HCT116 (cell line): Measurements from ENCODE around the gene PKP3. TPM values are rescaled to one million over a fixed set of nuclear protein-coding genes. Genes with fewer than 3 reads are reported as not detected.

Experiments used
- ATAC-seq: fragments of 200-7000 bp; cut with Tn5 transposase; 2 replicates; pipeline ENCODE4 v1.9.1; 2020; ENCODE audit warnings: mild to moderate bottlenecking, moderate library complexity
- BruUV-seq: library from RNA; stranded (reverse); fragments of 400-500 nt; replicated peaks from 2 replicates; lab custom pipeline; 2021; lab: Mats Ljungman, UMichigan
- CTCF ChIA-PET: fragments of 300-600 bp; sonication (Branson Sonifier 250); formaldehyde crosslinking; loops from one replicate; lab custom pipeline; 2021; ENCODE audit warnings: antibody characterized with exemption; lab: Charles Lee
- POLR2A ChIA-PET: fragments of 300-600, 350-600 bp; sonication (Branson Sonifier 250); formaldehyde crosslinking; loops from one replicate; lab custom pipeline; 2021; ENCODE audit warnings: antibody characterized with exemption; lab: Charles Lee
- RAD21 ChIA-PET, 2 experiments: fragments of 300-600 bp; sonication (Branson Sonifier 250); formaldehyde crosslinking; loops; one replicate each; lab custom pipeline; 2023; ENCODE audit warnings: low total read pairs in 2 of 2; ENCODE audit not compliant: uncharacterized antibody in 2 of 2, unreplicated experiment in 2 of 2, low non-redundant PET in 1 of 2; lab: Charles Lee
- DNase-seq: peaks from one replicate; pipeline ENCODE4 v3.0.0-alpha.2; 2010; ENCODE audit warnings: low read depth, low spot score
- H2AFZ ChIP-seq: fragments of 200-600 bp; shearing (Covaris generic), sonication (generic); 2 replicates; pipeline ENCODE4 v1.6.1; 2017; ENCODE audit warnings: low read depth, mixed run types, mixed read lengths, antibody characterized with exemption, low read length; ENCODE audit not compliant: poor library complexity, severe bottlenecking
- H3K27ac ChIP-seq: 2 replicates; pipeline ENCODE4 v1.5.1; 2012; ENCODE audit warnings: low read depth, low read length
- H3K27me3 ChIP-seq: fragments of 200-600 bp; sonication (generic); 2 replicates; pipeline ENCODE4 v1.6.1; 2016; ENCODE audit warnings: mixed run types, low read length, mixed read lengths; ENCODE audit not compliant: insufficient read depth
- H3K36me3 ChIP-seq, 2 experiments: fragments of 200-500 bp in 1 of 2; fragments of 200-600 bp in 1 of 2; sonication (Bioruptor generic) in 1 of 2; sonication (generic) in 1 of 2; 2 replicates each; pipeline versions ENCODE4 v1.5.1 to v1.6.1; 2014 to 2016; ENCODE audit warnings: low read length in 2 of 2, inconsistent platforms in 1 of 2, mixed read lengths in 1 of 2, mixed run types in 1 of 2; ENCODE audit not compliant: insufficient read depth in 2 of 2, control insufficient read depth in 1 of 2
- H3K4me1 ChIP-seq, 2 experiments: fragments of 200-600 bp in 1 of 2; sonication (generic) in 1 of 2; 2 replicates each; pipeline versions ENCODE4 v1.5.1 to v1.6.1; 2012 to 2017; ENCODE audit warnings: low read length in 2 of 2, inconsistent platforms in 1 of 2, mild to moderate bottlenecking in 1 of 2, mixed read lengths in 1 of 2, mixed run types in 1 of 2, moderate library complexity in 1 of 2; ENCODE audit not compliant: insufficient read depth in 2 of 2, control insufficient read depth in 1 of 2
- H3K4me2 ChIP-seq: fragments of 200-600 bp; sonication (generic); 2 replicates; pipeline ENCODE4 v1.6.1; 2017; ENCODE audit warnings: mixed run types, low read length, mixed read lengths
- H3K4me3 ChIP-seq, 2 experiments: fragments of 200-600 bp in 1 of 2; sonication (generic) in 1 of 2; replicated peaks in 1 of 2; 2 replicates each; pipeline ENCODE4 v1.5.1; 2011 to 2016; ENCODE audit warnings: low read length in 2 of 2, control low read depth in 1 of 2, low read depth in 1 of 2, mild to moderate bottlenecking in 1 of 2, mixed read lengths in 1 of 2, mixed run types in 1 of 2
- H3K79me2 ChIP-seq: fragments of 200-600 bp; sonication (generic); 2 replicates; pipeline ENCODE4 v1.6.1; 2017; ENCODE audit warnings: mild to moderate bottlenecking, mixed run types, low read length, moderate library complexity, mixed read lengths; ENCODE audit not compliant: insufficient read depth
- H3K9ac ChIP-seq: fragments of 200-600 bp; sonication (generic); 2 replicates; pipeline ENCODE4 v1.6.1; 2016; ENCODE audit warnings: low read length, mixed read lengths
- H3K9me2 ChIP-seq: fragments of 200-600 bp; sonication (generic), shearing (Covaris generic); 2 replicates; pipeline ENCODE4 v1.6.1; 2017; ENCODE audit warnings: mixed run types, mild to moderate bottlenecking, moderate library complexity; ENCODE audit not compliant: insufficient read depth
- H3K9me3 ChIP-seq, 2 experiments: fragments of 200-500 bp in 1 of 2; fragments of 200-600 bp in 1 of 2; sonication (Bioruptor generic) in 1 of 2; sonication (generic) in 1 of 2; 2 replicates each; pipeline ENCODE4 v1.6.1; 2014 to 2017; ENCODE audit warnings: low read length in 2 of 2, mixed read lengths in 2 of 2, inconsistent platforms in 1 of 2, low read depth in 1 of 2, mild to moderate bottlenecking in 1 of 2, mixed run types in 1 of 2, moderate library complexity in 1 of 2; ENCODE audit not compliant: control insufficient read depth in 1 of 2, insufficient read depth in 1 of 2
- H4K20me1 ChIP-seq: fragments of 200-600 bp; sonication (generic), shearing (Covaris generic); 2 replicates; pipeline ENCODE4 v1.6.1; 2017; ENCODE audit warnings: mixed run types, mild to moderate bottlenecking, moderate library complexity; ENCODE audit not compliant: insufficient read depth
- FOSL1 ChIP-seq: IDR thresholded peaks from 2 replicates; pipeline ENCODE4 v1.6.1; 2012; ENCODE audit warnings: low read depth
- POLR2A ChIP-seq: IDR thresholded peaks from 2 replicates; pipeline ENCODE4 v1.7.0; 2011; ENCODE audit warnings: borderline replicate concordance; ENCODE audit not compliant: insufficient read depth, insufficient read length; ENCODE audit errors: extremely low read depth
- POLR2AphosphoS5 ChIP-seq: IDR thresholded peaks from 2 replicates; pipeline ENCODE4 v1.6.1; 2011; ENCODE audit warnings: mild to moderate bottlenecking, low read depth, low read length, moderate library complexity
- SP1 ChIP-seq: IDR thresholded peaks from 2 replicates; pipeline ENCODE4 v1.6.1; 2012; ENCODE audit warnings: low read depth
- YY1 ChIP-seq: IDR thresholded peaks from 2 replicates; pipeline ENCODE4 v1.6.1; 2011; ENCODE audit warnings: low read length, low read depth, moderate library complexity, mild to moderate bottlenecking; ENCODE audit not compliant: insufficient replicate concordance; ENCODE audit errors: extremely low read depth
- ZFX ChIP-seq: fragments of 450-650 bp; IDR thresholded peaks from 2 replicates; pipeline ENCODE4 v1.6.1; 2017
- intact Hi-C: fragments of 100-400 bp; cut with micrococcal nuclease; formaldehyde crosslinking; loops from 2 replicates; pipeline ENCODE4 v1.10.0; 2022
- total RNA-seq: library from RNA; stranded (reverse); gene quantifications from one replicate; pipeline ENCODE4 v1.2.1, GENCODE V29; 2021; ENCODE audit not compliant: unreplicated experiment
- TF ChIP-seq, protein P1 (sequence below): IDR thresholded peaks from 2 replicates; pipeline ENCODE4 v1.6.1; 2012
- TF ChIP-seq, protein P2 (sequence below), 3 experiments: fragments of 200-600 bp in 1 of 3; sonication (generic) in 1 of 3; IDR thresholded peaks in 2 of 3; conservative IDR thresholded peaks in 1 of 3; 2 replicates each; pipeline ENCODE4 v1.5.1; 2012 to 2017; ENCODE audit warnings: low read depth in 2 of 3, low read length in 2 of 3, antibody characterized with exemption in 1 of 3, borderline replicate concordance in 1 of 3, control low read depth in 1 of 3, mild to moderate bottlenecking in 1 of 3, mixed read lengths in 1 of 3, mixed run types in 1 of 3, moderate library complexity in 1 of 3; ENCODE audit not compliant: insufficient read depth in 1 of 3

Gene PKP3
- total RNA-seq, 1 experiment from 2014 or later: 157 TPM

DNA sequence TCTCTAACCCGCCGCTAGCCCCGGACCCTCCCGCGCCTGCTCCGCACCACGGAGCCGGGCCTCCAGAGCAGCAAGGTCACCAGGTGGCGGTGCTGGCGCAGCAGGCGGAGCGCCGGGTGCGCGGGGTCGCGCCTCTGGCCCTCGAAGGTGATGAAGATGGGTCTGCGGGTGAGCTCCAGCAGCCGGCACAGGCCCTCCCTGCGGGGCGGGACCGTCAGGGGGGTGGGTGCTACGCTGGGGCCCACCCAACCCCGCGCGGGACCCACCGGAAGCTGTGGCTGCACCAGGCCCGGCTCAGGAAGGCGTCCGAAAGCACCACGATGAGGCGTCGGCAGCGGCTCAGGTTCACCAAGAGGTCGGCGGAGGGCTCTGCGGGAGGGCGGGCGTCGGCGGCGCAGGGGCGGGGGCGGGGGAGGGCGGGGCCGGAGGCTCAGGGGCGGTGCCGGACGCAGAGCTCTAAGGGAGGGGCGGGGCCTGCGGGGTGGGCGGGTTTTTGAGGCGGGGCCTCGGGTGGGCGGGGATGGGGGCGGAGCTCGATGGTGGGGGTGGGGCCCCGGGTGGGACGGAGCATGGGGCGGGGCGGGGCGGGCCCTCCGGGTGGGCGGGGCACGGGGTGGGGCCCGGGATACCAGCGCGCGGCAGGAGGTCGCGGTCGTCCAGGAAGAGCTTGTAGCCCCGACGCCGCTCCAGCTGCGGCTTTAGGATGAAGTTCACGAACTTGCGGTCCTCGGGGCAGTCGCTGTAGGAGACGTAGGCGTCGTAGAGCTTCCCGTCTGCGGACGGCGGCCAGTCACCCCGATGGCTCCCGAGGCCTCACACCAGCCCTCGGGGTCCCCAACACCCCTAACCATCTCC lies 13.0 kb downstream of the PKP3 start:
- Histone ChIP-seq H2AFZ (no peak overlapping the region), H3K4me3 (peak overlapping the region; percentile 44 to 58), H3K27me3 (no peaks in the 10 kb centered on the region), H4K20me1 (no peaks in the 10 kb centered on the region), H3K9me3 (no peaks in the 10 kb centered on the region), H3K36me3 (peaks cover 2 to 14% of the 10 kb centered on the region in 2 experiments; a peak in 2 of 4 replicates), H3K79me2 (no peaks in the 10 kb centered on the region), H3K9me2 (no peaks in the 10 kb centered on the region), H3K9ac (peak overlapping the region; percentile 63), H3K27ac (peak overlapping the region; percentile 88), H3K4me2 (peak overlapping the region; percentile 85), H3K4me1 (peaks cover 14 to 42% of the 10 kb centered on the region in 2 experiments)
- CTCF ChIA-PET: interaction anchor here (0.9 to 2.7 kb wide), 5 partner anchors 33 to 99 kb away, joined by 3 to 31 read pairs (median 3); partner anchors contain the start of genes IFITM2 and PTDSS2
- no TSS peak for BruUV-seq
- peak; percentile 28 for TF ChIP-seq POLR2AphosphoS5
- TF ChIP-seq, protein P1, sequence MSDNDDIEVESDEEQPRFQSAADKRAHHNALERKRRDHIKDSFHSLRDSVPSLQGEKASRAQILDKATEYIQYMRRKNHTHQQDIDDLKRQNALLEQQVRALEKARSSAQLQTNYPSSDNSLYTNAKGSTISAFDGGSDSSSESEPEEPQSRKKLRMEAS: peak; percentile 68
- TF ChIP-seq FOSL1: no peak
- peak; percentile 47 for TF ChIP-seq POLR2A
- TF ChIP-seq ZFX: peak; percentile 34; the same call in 1 of the 2 replicates
- TF ChIP-seq YY1: peak; percentile 24
- no peak for TF ChIP-seq SP1
- TF ChIP-seq, protein P2, sequence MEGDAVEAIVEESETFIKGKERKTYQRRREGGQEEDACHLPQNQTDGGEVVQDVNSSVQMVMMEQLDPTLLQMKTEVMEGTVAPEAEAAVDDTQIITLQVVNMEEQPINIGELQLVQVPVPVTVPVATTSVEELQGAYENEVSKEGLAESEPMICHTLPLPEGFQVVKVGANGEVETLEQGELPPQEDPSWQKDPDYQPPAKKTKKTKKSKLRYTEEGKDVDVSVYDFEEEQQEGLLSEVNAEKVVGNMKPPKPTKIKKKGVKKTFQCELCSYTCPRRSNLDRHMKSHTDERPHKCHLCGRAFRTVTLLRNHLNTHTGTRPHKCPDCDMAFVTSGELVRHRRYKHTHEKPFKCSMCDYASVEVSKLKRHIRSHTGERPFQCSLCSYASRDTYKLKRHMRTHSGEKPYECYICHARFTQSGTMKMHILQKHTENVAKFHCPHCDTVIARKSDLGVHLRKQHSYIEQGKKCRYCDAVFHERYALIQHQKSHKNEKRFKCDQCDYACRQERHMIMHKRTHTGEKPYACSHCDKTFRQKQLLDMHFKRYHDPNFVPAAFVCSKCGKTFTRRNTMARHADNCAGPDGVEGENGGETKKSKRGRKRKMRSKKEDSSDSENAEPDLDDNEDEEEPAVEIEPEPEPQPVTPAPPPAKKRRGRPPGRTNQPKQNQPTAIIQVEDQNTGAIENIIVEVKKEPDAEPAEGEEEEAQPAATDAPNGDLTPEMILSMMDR (IDR thresholded peaks at IDR 0.05 in 2 of 3, conservative IDR thresholded peaks at IDR 0.05 in 1 of 3; ENCODE audit: borderline replicate concordance in 1 of 3, insufficient read depth in 1 of 3, low read depth in 2 of 3, low read length in 2 of 3): peak in 1 of 3 experiments; percentile 32; a peak in 2 of 6 replicates
- DNase-seq (peak; percentile 69), ATAC-seq (peak; percentile 80)
- RAD21 ChIA-PET: interaction anchor here (0.5 to 1.5 kb wide), 4 partner anchors 41 to 356 kb away, joined by 3 to 7 read pairs (median 4); no protein-coding TSS in a partner anchor
- POLR2A ChIA-PET: interaction anchor here (1.3 to 1.8 kb wide), 6 partner anchors 10 to 99 kb away, joined by 4 to 11 read pairs (median 7); partner anchors contain the start of genes PTDSS2 and RNH1
- intact Hi-C loops: loop anchor here (5.0 kb wide), 1 partner anchor 40 kb away; no protein-coding TSS in a partner anchor
